GM18526 (cell line): ENCODE results near the gene SUPT5H.
A peak's percentile ranks its signal among the peaks of the same experiment; 100 is the strongest.

Experiments
- POLR2A ChIP-seq: IDR thresholded peaks from 3 replicates; pipeline ENCODE4 v1.6.1; 2011; ENCODE audit not compliant: insufficient read length; ENCODE audit errors: extremely low read depth

SUPT5H gene

DNA sequence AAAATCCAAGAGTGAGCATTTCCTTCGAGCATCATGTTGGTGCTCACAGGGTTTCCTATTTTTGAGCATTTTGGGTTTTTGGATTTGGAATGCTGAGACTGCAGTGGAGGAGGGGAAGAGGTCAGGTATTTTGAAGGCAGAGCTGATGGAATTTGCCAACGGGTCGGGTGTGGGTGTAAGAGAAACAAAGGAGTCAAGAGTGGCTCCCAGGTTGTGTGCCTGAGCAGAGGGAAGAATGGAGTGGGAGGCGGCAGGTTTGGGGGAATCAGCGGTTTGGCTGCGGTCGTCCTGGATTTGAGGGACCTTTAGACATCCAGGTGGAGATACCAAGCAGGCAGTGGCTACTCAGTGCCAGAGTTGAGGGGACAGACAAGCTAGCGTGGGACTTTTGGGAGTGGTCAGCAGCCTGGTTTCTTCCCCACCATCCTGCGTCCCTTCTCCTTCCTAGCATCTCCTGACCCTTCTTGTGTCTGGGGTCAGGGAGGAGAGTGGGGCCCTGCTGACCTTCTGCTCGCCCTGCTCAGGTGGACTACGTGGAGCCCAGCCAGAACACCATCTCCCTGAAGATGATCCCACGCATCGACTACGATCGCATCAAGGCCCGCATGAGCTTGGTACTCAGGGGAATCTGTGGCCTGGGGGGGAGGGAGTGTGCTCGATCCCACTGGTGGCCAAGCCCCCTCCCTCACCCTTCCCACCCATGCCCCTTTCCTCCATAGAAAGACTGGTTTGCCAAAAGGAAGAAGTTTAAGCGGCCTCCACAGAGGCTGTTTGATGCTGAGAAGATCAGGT is 20.8 kb downstream of the SUPT5H start:
- no peak for TF ChIP-seq POLR2A

- TF ChIP-seq POLR2A: no peak
Measured at GRCh38 chr19:39467941-39468340, 22.6 kb downstream of the SUPT5H start.

DNA sequence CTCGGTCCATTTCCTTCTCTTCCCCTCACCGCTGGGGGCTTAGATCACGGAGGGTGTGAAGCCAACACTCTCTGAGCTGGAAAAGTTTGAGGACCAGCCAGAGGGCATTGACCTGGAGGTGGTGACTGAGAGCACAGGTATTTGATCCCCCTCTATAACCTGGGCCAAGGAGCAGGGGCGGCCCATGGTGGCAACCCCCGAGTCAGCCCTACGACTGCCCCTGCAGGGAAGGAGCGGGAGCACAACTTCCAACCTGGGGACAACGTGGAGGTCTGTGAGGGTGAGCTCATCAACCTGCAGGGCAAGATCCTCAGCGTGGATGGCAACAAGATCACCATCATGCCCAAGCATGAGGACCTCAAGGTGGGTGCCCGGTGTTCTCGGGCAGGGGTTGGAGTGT is 23.7 kb downstream of the SUPT5H start:
- TF ChIP-seq POLR2A: no peak

GRCh38 chr19:39469567-39469966 is 24.2 kb downstream of the SUPT5H start:
- TF ChIP-seq POLR2A: no peak

DNA sequence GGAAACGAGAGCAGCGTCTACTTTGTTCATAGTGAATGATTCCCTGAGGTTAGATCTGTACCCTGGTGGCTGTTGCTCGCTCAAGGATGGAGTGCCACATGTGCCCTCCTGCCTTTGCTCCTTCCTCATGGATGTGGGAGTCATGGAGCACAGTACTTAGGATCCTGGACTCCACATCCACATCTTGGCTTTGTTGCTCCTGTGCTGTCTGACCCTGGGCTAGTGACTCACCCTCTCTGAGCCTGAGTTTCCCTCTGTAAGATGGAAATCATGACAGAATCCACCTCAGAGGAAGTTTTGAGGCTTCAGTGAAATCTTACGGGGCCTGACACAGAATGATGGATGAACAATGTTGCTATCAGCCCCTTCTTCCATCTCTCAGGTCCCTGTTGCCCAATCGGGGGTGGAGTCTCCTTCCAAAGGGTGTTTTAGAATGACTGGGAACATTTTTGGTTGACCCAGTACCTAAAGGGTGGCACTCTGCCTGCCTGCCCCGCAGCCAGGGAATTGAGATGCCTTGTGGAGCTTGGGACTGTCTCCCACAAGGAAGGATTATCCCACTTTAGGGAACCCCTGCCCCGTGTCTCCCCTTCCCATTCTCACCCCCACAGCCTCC is 25.4 kb downstream of the SUPT5H start:
- TF ChIP-seq POLR2A: no peak

DNA sequence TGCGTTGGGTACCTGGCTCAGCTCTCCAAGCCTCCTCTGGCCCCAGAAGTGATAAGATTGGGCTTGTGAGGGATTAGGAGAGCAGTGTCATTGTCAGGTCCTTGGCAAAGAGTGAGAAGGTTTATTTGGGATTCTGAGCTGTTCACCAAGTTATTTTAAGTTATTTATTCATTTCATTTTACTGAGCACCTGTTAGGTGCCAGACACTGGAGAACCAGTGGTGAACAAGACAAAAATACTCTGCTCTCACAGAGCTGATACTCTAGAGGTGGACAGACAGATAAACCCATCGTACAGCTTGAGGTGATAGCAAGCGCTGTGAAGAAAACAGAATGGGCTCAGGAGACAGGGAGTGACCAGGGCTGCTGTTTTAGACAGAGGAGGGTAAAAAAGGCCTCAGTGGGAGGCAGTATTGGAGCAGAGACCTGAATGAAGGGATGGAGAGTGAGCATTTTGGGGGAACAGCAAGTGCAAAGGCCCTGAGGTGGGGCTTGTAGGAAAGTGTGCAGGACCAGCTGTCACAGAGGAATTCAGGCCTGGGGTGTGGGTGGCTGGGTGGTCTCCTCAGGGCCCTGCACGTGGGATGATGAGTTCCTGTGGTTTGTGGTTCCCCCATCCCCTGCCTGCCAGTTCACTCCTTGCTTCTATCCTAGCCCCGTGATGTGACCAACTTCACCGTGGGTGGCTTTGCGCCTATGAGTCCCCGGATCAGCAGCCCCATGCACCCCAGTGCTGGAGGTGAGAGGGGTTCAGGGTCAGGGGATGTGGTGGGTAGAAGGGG is 26.6 kb downstream of the SUPT5H start:
- TF ChIP-seq POLR2A: no peak

DNA sequence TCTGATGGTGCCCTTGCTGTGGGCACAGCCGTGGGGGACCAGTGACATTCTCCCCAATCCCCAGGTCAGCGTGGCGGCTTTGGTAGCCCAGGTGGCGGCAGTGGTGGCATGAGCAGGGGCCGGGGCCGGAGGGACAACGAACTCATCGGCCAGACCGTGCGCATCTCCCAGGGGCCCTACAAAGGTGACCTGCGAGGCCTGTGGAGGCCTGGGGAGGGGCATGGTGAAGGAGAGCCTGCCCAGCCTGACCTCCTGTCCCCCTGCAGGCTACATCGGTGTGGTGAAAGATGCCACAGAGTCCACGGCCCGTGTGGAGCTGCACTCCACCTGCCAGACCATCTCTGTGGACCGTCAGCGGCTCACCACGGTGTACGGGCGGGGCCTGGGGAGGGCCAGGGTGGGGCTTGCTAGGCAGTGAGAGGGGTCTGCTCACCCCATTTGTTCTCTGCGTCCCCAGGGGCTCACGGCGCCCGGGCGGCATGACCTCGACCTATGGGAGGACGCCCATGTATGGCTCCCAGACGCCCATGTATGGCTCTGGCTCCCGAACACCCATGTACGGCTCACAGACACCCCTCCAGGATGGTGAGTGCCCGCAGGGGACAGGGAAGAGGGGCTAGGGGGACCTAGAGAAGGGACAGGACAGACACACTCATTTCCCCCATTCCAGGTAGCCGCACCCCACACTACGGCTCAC is 27.5 kb downstream of the SUPT5H start:
- no peak for TF ChIP-seq POLR2A

DNA sequence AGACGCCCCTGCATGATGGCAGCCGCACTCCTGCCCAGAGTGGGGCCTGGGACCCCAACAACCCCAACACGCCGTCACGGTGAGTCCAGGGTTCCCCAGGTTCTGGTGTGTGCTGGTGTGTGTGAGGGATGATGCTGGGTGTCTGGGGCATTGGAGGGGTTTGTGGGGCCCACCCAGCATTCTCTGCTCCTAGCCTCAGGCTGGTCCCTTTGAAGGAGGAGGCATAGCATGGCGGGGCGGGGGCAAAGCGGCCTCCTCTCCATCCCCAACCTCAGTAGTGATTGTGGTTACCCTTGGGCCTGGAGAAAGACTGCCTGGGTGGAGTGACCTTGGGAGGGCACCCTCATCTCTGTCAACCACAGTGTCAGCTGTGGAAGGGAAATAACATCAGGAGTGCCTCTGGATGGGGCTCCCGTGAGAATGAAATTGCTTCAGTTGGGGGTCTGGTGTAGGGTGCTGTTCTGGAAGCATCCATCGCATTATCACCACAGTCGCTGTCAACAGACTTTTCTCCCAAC is 28.1 kb downstream of the SUPT5H start:
- no peak for TF ChIP-seq POLR2A

DNA sequence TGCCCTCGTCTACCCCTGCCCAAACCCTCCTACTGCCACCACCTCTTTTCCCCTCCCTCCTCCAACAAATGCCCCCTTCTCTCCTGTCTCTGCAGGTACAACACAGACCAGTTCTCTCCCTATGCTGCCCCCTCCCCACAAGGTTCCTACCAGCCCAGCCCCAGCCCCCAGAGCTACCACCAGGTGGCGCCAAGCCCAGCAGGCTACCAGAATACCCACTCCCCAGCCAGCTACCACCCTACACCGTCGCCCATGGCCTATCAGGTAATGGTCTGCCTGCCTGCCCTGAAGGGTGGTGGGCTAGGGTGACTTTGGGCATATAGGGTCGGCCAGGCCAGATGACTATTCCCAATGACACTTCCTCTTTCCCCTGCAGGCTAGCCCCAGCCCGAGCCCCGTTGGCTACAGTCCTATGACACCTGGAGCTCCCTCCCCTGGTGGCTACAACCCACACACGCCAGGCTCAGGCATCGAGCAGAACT is 28.8 kb downstream of the SUPT5H start:
- no peak for TF ChIP-seq POLR2A

GRCh38 chr19:39475748-39476147 is 30.4 kb downstream of the SUPT5H start:
- TF ChIP-seq POLR2A: no peak

- TF ChIP-seq POLR2A: no peak
Measured at GRCh38 chr19:39479916-39480315, 34.5 kb downstream of the SUPT5H start.

DNA sequence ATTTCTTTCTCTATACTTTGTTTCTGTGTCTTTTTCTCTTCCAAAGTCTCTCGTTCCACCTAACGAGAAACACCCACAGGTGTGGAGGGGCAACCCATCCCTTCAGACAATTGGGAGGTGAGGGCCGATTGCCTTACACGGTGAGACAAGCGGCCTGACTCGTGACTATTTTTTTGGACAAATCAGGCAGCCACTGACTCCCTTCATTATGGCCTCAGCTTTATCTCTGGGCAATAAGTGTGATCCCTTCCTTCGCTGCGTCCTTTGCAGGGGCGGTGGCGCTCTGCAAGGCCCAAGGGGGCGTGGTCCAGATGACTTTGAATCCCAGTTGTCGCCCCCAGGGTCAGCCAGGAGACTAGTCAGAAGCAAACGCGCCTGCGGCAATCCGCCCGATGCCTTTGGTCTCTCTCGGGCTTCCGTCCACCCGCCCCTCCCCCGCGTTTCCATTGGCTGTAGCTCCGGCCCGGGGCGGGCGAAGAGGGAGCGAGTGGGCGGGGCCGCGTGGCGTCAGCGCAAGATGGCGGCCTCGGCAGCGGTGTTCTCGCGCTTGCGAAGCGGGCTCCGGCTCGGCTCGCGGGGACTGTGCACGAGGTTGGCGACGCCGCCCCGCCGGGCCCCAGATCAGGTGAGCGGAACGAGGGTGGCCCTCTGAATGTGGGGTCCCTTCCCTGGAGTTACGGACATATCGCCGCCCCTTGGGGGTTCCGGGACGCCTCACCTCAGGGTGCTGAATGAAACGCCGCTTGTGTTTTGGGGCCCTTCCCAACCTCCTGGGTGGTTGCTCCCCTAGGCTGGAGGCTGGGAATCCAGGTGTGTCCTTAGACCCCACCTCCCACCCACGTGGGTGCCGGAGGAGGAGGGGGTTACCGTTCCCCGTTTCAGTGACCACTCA is 35.2 kb downstream of the SUPT5H start, which contains the start of gene TIMM50:
Gene TIMM50 (plus strand): TSS at position 502 of the 892 bp plus-strand sequence. CDS start 16 bp downstream, at position 518.
- peak; percentile 71 for TF ChIP-seq POLR2A

GRCh38 chr19:39481229-39481545 is 35.8 kb downstream of the SUPT5H start:
- TF ChIP-seq POLR2A: no peak

GRCh38 chr19:39481676-39482075 is 36.3 kb downstream of the SUPT5H start:
- no peak for TF ChIP-seq POLR2A

DNA sequence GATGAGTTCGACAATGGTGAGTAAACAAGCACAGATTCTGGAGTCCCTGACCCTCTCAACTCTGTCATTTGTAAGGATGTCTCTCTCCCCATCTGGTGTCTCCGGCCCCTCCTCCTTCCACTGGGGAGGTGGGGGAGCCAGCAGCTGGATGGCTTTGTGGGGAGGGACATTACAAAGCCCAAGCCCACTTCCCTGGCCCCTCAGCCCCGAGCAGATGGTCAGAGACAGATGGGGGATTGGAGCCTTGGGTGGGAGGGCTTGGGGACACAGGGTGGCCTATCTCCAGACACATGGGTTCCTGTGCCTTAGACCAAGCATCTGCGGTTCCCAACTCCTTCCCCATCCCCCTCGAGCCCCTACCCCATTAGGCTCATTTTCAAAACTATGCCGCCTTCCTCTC is 37.8 kb downstream of the SUPT5H start:
- TF ChIP-seq POLR2A: no peak

DNA sequence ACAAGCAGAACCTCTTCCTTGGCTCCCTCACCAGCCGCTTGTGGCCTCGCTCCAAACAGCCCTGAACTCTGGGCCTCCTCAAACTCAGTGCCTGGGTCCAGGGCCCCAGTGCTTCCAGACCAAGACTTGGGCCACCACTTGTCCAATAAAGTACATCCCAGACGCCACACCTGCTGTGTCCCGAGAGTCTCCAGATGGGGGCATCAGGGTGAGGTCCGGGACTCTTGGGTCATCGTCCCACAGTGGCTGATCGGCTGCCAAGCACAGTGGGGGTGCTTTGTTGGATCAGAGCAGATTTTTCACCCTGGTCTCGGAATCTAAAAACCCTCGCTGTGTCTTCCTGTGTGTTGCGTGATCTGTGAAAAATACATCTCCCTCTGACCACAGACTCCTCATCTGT is 44.4 kb downstream of the SUPT5H start:
- no peak for TF ChIP-seq POLR2A
